ENCODE results near the gene C2CD4D.

DNA sequence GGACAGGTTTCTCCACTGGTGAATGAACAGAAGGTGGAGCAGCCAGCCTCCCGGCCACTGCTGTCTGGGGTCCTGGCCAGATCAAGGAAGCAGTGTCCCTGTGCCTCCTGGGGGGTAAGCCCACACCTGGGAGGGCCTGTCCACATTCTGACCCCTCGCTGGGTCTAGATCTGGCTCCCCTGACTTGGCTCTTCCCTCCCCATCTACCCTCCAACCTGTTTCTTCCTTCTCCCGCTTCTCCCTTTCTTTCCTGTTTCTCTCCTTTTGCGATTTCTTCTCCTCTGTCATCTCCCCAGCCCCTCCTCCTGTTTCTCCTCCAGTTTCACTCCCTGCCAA is 8.4 kb downstream of the C2CD4D start:
- TF ChIP-seq, protein P1, sequence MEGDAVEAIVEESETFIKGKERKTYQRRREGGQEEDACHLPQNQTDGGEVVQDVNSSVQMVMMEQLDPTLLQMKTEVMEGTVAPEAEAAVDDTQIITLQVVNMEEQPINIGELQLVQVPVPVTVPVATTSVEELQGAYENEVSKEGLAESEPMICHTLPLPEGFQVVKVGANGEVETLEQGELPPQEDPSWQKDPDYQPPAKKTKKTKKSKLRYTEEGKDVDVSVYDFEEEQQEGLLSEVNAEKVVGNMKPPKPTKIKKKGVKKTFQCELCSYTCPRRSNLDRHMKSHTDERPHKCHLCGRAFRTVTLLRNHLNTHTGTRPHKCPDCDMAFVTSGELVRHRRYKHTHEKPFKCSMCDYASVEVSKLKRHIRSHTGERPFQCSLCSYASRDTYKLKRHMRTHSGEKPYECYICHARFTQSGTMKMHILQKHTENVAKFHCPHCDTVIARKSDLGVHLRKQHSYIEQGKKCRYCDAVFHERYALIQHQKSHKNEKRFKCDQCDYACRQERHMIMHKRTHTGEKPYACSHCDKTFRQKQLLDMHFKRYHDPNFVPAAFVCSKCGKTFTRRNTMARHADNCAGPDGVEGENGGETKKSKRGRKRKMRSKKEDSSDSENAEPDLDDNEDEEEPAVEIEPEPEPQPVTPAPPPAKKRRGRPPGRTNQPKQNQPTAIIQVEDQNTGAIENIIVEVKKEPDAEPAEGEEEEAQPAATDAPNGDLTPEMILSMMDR (IDR thresholded peaks at IDR 0.05; ENCODE audit: low read length): no peak
- no peak for TF ChIP-seq EZH2 (optimal IDR thresholded peaks at IDR 0.05; ENCODE audit: low read depth, low read length)

Measured in MM.1S (cell line).